ENCODE data around the gene POPDC2.
A peak's percentile ranks its signal among the peaks of the same experiment; 100 is the strongest.

The POPDC2 gene

GRCh38 chr3:119700920-119701734 lies 40.7 kb upstream of the POPDC2 start:
- Histone ChIP-seq H3K27ac (peak overlapping the region; percentile 77; the same call in 1 of the 2 replicates), H3K27me3 (ENCODE audit: insufficient read depth, low read depth) (no peaks in the 10 kb centered on the region), H3K4me2 (no peak overlapping the region), H4K20me1 (ENCODE audit: insufficient read depth) (no peaks in the 10 kb centered on the region), H3K79me2 (ENCODE audit: insufficient read depth, low read depth) (no peaks in the 10 kb centered on the region), H3K36me3 (ENCODE audit: insufficient read depth) (no peaks in the 10 kb centered on the region), H3K4me3 (IDR thresholded peaks at IDR 0.05; ENCODE audit: insufficient read depth, low read depth, low read length) (no peak overlapping the region), H2AFZ (ENCODE audit: low read depth) (peak overlapping the region; percentile 65; the same call in 1 of the 2 replicates), H3K9ac (no peak overlapping the region), H3K4me1 (ENCODE audit: low read depth, poor library complexity, severe bottlenecking) (peaks cover 9% of the 10 kb centered on the region)
- no peak for TF ChIP-seq CTCF (conservative IDR thresholded peaks at IDR 0.05; ENCODE audit: low read depth, low read length)

GRCh38 chr3:119700269-119700919 lies 40.0 kb upstream of the POPDC2 start:
- peak overlapping the region; percentile 77 for H3K27ac ChIP-seq
- TF ChIP-seq CTCF (conservative IDR thresholded peaks at IDR 0.05; ENCODE audit: low read depth, low read length) = no peak

GRCh38 chr3:119697394-119697793 lies 37.0 kb upstream of the POPDC2 start:
- Histone ChIP-seq H3K79me2 (ENCODE audit: insufficient read depth, low read depth) (no peaks in the 10 kb centered on the region), H4K20me1 (ENCODE audit: insufficient read depth) (no peaks in the 10 kb centered on the region), H3K4me1 (ENCODE audit: low read depth, poor library complexity, severe bottlenecking) (peaks cover 9% of the 10 kb centered on the region), H3K9ac (no peak overlapping the region), H3K4me3 (IDR thresholded peaks at IDR 0.05; ENCODE audit: insufficient read depth, low read depth, low read length) (no peak overlapping the region), H3K27ac (no peak overlapping the region), H2AFZ (ENCODE audit: low read depth) (no peak overlapping the region), H3K27me3 (ENCODE audit: insufficient read depth, low read depth) (no peaks in the 10 kb centered on the region), H3K4me2 (no peak overlapping the region), H3K36me3 (ENCODE audit: insufficient read depth) (no peaks in the 10 kb centered on the region)
- TF ChIP-seq CTCF (conservative IDR thresholded peaks at IDR 0.05; ENCODE audit: low read depth, low read length) = no peak

More at GRCh38 chr3:119700269-119700919, 40.0 kb upstream of the POPDC2 start:
- Histone ChIP-seq H4K20me1 (ENCODE audit: insufficient read depth) (no peaks in the 10 kb centered on the region), H3K36me3 (ENCODE audit: insufficient read depth) (no peaks in the 10 kb centered on the region), H2AFZ (ENCODE audit: low read depth) (peak overlapping the region; percentile 65), H3K4me2 (peak overlapping the region; percentile 27; the same call in 1 of the 2 replicates), H3K4me3 (IDR thresholded peaks at IDR 0.05; ENCODE audit: insufficient read depth, low read depth, low read length) (no peak overlapping the region), H3K27me3 (ENCODE audit: insufficient read depth, low read depth) (no peaks in the 10 kb centered on the region), H3K9ac (peak overlapping the region; percentile 39; the same call in 1 of the 2 replicates), H3K79me2 (ENCODE audit: insufficient read depth, low read depth) (no peaks in the 10 kb centered on the region), H3K4me1 (ENCODE audit: low read depth, poor library complexity, severe bottlenecking) (peaks cover 9% of the 10 kb centered on the region)

- Histone ChIP-seq H3K27me3 (ENCODE audit: insufficient read depth, low read depth) (no peaks in the 10 kb centered on the region), H2AFZ (ENCODE audit: low read depth) (no peak overlapping the region)
Observed at GRCh38 chr3:119695480-119695879, 35.1 kb upstream of the POPDC2 start.

More at GRCh38 chr3:119695480-119695879, 35.1 kb upstream of the POPDC2 start:
- Histone ChIP-seq H3K79me2 (ENCODE audit: insufficient read depth, low read depth) (no peaks in the 10 kb centered on the region), H3K27ac (no peak overlapping the region), H3K4me1 (ENCODE audit: low read depth, poor library complexity, severe bottlenecking) (peaks cover 9% of the 10 kb centered on the region), H4K20me1 (ENCODE audit: insufficient read depth) (no peaks in the 10 kb centered on the region), H3K9ac (no peak overlapping the region), H3K4me3 (IDR thresholded peaks at IDR 0.05; ENCODE audit: insufficient read depth, low read depth, low read length) (no peak overlapping the region), H3K4me2 (no peak overlapping the region), H3K36me3 (ENCODE audit: insufficient read depth) (no peaks in the 10 kb centered on the region)
- TF ChIP-seq CTCF (conservative IDR thresholded peaks at IDR 0.05; ENCODE audit: low read depth, low read length) = no peak
